ENCODE results near the gene SH3RF3.

DNA sequence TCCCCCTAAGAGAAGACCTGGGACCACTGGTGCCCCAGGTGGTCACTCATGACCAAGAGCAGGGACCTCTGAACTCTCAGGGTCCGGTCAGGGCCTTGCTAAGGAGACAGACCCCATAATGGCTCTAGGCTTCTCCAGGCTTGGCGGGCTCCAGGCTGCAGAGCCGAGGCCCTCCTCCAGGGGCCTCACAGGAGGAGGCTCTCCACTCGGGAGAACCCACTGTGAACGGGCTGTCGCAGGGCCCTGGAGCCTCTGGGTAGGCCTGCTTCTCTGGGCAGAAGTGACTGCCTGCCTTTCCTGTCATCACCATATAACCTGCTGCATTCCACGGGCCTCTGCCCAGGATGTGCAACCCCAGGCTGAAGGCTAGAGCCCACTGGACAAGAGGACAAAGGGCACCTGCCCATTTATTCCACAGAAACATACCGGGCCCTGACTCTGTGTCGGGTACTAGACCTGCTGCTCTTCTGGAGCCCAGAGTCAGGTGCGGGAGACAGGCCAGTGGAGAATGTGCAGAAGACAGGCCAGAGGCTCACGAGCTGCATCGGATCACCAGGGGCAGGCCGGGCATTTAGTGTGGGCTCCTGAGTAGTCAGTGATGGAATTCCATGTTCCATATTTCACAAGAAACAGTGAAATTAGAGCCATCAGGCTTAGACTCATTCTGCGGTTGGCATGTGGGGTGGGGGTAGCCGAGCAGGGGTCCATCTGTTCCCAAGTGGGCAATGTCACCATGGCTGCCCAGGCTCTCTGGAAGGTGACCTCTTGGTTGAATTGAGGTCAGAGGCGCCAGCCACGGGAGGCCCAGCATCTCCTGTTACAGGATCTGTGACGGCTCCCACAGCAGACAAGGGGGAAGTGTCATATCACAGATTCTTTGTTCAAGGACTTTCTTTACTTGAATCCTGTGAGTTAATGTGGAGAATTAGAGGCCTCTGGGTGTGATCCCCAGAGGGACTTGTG is 220.8 kb downstream of the SH3RF3 start:
- TF ChIP-seq POLR2AphosphoS5 (IDR thresholded peaks at IDR 0.05; ENCODE audit: low read depth, low read length) (no peak), POLR2A (IDR thresholded peaks at IDR 0.05; ENCODE audit: low read depth, low read length) (no peak), SPI1 (IDR thresholded peaks at IDR 0.05; ENCODE audit: low read depth, low read length) (no peak), TAF1 (IDR thresholded peaks at IDR 0.05; ENCODE audit: low read depth, low read length) (no peak)
